ENCODE measurements around the gene NSMF. TPM values are rescaled to one million over a fixed set of nuclear protein-coding genes. Genes with fewer than 3 reads are reported as not detected.

Gene NSMF
- total and polyA plus RNA-seq, 2 experiments from 2014 or later = 73.0 to 107 TPM

DNA sequence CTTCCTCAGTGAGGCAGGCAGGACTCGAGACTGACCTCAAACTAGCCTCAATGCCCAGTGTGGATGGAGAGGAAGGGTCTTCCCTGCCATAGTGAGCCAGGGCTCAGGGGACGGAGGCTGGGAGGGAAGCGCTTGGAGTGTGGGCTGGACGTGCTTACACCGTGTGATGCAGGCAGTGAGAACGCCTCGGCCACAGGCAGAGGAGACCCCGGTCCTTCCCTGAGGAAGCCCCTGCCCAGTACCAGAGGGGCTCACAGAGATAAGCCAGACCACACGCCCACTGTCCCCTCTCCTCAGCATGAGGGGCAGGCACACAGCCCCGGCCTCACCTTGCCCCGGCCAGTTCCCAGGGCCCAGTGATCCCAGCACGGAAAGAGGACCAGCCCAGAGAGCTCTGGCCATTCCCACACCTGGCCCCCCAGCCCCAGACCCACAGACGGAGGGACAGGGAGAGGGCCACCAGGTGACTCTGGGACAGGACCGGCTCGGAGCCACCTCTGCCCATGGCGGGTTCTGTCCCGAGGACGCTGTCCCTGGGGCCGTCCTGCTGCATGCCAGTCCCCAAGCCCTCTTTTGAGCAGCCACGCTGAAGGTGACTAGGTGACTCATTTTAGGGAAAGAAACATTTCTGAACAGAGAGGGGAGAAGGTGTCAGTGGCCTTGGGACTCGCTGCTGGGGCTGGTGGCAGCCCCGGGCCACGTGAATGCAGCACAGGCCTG lies 6.0 kb upstream of the NSMF start:
- H3K36me3 ChIP-seq = no peaks in the 10 kb centered on the region
- H3K27me3 ChIP-seq = peaks cover 18% of the 10 kb centered on the region
- H3K4me1 ChIP-seq (ENCODE audit: low read depth) = no peaks in the 10 kb centered on the region
- H3K4me3 ChIP-seq = no peak overlapping the region
- DNase-seq (ENCODE audit: low read depth in 1 of 2, low spot score in 1 of 2) = no peak
- no peaks in the 10 kb centered on the region for H3K9me3 ChIP-seq (ENCODE audit: low read depth)
- TF ChIP-seq, protein P1, sequence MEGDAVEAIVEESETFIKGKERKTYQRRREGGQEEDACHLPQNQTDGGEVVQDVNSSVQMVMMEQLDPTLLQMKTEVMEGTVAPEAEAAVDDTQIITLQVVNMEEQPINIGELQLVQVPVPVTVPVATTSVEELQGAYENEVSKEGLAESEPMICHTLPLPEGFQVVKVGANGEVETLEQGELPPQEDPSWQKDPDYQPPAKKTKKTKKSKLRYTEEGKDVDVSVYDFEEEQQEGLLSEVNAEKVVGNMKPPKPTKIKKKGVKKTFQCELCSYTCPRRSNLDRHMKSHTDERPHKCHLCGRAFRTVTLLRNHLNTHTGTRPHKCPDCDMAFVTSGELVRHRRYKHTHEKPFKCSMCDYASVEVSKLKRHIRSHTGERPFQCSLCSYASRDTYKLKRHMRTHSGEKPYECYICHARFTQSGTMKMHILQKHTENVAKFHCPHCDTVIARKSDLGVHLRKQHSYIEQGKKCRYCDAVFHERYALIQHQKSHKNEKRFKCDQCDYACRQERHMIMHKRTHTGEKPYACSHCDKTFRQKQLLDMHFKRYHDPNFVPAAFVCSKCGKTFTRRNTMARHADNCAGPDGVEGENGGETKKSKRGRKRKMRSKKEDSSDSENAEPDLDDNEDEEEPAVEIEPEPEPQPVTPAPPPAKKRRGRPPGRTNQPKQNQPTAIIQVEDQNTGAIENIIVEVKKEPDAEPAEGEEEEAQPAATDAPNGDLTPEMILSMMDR (IDR thresholded peaks at IDR 0.05; ENCODE audit: low read depth, low read length) = no peak
- no peak overlapping the region for H3K27ac ChIP-seq

DNA sequence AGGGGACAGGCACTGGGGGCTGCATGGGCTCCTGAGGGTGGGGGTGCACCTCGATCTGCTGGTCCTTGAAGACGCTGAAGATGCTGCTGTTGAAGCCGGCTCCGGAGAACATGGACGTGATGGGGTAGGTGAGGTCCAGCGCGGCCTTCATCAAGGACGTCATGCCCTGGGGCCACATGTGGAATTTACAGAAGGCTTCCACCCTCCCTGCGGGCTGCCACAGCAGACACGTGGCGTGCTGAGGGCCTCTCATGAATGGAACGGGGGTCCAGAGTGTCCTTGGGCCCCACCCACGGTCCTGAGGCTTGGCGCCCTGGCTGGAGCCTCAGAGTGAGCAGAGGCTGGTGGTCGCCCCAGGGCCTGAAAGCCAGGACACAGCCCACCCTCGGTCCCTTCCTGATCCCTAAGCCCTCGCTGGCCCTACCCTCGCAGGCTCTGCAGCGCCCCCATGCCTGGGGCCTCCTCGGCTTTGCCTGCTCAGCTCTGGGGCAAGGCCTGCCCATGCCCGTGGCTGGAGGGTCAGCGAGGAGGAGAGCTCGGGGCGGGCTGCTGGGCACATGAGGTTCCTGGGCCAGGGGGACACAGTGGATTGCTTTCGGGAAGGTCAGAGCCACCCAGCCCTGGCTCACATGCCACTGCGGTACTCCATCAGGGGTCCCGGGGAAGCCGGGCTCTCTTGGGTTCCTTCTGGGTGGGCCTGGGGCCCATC lies 5.3 kb upstream of the NSMF start:
- H3K27me3 ChIP-seq = peaks cover 18% of the 10 kb centered on the region
- H3K9me3 ChIP-seq (ENCODE audit: low read depth) = no peaks in the 10 kb centered on the region
- no peaks in the 10 kb centered on the region for H3K36me3 ChIP-seq
- no peak overlapping the region for H3K4me3 ChIP-seq
- no peak overlapping the region for H3K27ac ChIP-seq
- no peak for DNase-seq (ENCODE audit: low read depth in 1 of 2, low spot score in 1 of 2)
- TF ChIP-seq, protein P1 (IDR thresholded peaks at IDR 0.05; ENCODE audit: low read depth, low read length) = no peak
- no peaks in the 10 kb centered on the region for H3K4me1 ChIP-seq (ENCODE audit: low read depth)

DNA sequence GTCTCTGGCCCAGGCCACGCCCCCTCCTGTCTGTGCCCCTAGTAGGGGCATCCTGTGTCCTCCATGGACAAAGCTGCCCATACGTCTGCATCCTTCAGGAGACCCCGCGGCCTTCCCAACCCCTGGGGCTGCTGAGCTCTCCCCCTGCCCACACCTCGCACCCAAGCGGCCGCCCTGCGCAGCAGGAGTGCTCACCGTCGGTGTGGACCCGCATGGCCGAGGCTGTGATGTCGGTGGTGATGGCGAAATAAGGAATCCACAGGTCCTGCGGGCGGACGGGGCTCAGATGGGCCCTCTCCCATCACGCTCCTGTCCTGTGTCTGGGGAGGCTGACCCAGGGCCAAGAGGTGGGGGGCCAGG lies 4.8 kb upstream of the NSMF start:
- Histone ChIP-seq H3K9me3 (ENCODE audit: low read depth) (no peaks in the 10 kb centered on the region), H3K4me1 (ENCODE audit: low read depth) (no peaks in the 10 kb centered on the region), H3K27ac (no peak overlapping the region), H3K36me3 (no peaks in the 10 kb centered on the region), H3K4me3 (no peak overlapping the region), H3K27me3 (peaks cover 18% of the 10 kb centered on the region)
- TF ChIP-seq, protein P1 (IDR thresholded peaks at IDR 0.05; ENCODE audit: low read depth, low read length) = no peak
- DNase-seq (ENCODE audit: low read depth in 1 of 2, low spot score in 1 of 2) = no peak

DNA sequence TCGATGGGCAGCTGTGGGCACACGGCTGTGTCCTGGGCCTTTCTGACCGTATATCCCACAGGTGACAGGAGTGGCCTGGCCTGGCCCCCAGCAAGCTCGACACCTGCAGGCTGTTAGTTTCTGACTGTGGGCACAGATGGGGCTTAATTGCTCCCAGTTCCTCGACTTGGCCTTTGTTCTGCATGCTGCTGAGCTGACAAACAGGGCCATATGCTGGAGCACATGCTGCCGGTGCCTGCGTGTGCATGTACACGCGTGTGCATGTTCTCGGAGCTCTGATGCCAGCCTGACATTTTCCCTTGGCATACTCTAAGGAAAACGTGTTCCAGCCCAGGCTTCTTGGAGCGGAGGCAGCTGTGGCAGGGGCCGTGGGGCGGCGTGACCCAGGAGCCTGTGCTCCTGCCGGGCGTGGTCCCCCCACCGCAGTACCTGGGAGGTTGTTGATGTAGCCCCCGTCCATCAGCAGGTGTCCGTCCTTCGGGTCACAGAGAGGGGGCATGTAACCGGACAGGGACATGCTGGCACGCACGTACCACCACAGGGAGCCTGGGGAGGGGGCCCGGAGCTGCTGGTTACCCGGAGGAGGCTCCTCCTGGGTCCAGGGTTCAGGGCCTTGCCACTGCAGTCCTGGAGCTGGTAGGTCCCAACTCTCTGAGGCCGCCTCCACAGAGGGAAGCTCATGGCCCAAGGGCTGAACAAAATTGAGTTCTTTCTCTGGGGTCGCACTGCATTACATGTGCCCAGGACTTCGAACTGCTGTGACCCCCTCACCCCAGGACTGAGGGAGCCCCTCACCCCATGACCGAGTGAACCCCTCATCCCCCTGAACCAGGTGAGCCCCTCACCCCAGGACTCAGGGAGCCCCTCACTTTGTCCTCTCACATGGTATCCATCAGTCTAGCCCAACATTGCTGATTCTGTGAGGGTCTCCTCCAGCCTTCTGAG lies 4.1 kb upstream of the NSMF start:
- H3K27ac ChIP-seq = no peak overlapping the region
- TF ChIP-seq, protein P1 (IDR thresholded peaks at IDR 0.05; ENCODE audit: low read depth, low read length) = no peak
- H3K4me1 ChIP-seq (ENCODE audit: low read depth) = peaks cover 4% of the 10 kb centered on the region
- no peaks in the 10 kb centered on the region for H3K36me3 ChIP-seq
- DNase-seq (ENCODE audit: low read depth in 1 of 2, low spot score in 1 of 2) = no peak
- H3K9me3 ChIP-seq (ENCODE audit: low read depth) = no peaks in the 10 kb centered on the region
- H3K4me3 ChIP-seq = no peak overlapping the region
- peaks cover 18% of the 10 kb centered on the region for H3K27me3 ChIP-seq

DNA sequence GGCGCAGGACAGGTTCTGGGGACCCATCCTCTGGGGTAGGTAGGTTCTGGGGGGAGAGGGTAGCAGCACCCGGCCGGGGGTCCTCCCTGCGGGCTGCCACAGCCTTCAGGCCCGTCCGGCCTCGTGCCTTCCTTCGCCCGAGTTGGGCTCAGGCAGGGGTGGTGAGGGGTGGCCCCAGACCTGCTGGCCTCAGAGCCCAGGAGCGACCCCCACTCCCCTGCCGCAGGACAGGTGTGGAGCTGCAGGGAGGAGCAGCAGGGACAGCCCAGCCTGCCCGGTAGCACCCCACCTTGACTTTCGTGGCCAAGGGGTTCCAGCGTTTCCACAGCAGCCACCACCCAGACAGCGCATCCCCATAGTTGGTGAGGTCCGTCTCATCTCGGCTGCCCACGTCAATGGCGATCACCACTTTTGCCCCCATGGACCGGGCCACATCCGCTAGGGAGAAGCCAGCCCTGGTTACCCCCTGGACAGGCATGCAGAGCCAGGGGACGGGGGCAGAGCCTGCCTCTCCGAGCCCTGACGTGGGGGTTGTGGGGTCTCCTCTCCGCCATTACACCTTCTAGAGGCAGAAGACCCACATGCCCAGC lies 3.4 kb upstream of the NSMF start:
- Histone ChIP-seq H3K27ac (no peak overlapping the region), H3K27me3 (peaks cover 18% of the 10 kb centered on the region), H3K9me3 (ENCODE audit: low read depth) (no peaks in the 10 kb centered on the region), H3K36me3 (no peaks in the 10 kb centered on the region), H3K4me3 (no peak overlapping the region), H3K4me1 (ENCODE audit: low read depth) (peaks cover 6% of the 10 kb centered on the region)
- DNase-seq (ENCODE audit: low read depth in 1 of 2, low spot score in 1 of 2) = no peak
- TF ChIP-seq, protein P1 (IDR thresholded peaks at IDR 0.05; ENCODE audit: low read depth, low read length) = no peak
